Transverse colon (tissue), 4 donors: ENCODE results near the gene OR2A14.

Source experiments
- CTCF ChIP-seq, 5 experiments: fragments of 200-600 bp in 3 of 5; fragments of 450-650 bp in 2 of 5; sonication (generic) in 3 of 5; IDR thresholded peaks; 1 replicate in 2 of 5; 2 replicates in 3 of 5; pipeline ENCODE4 v1.5.1; 2016 to 2017; ENCODE audit warnings: antibody characterized with exemption in 5 of 5, inconsistent platforms in 3 of 5, mild to moderate bottlenecking in 2 of 5, moderate library complexity in 1 of 5
- EP300 ChIP-seq: sonication (generic); formaldehyde crosslinking; IDR thresholded peaks from one replicate; pipeline ENCODE4 v1.6.1; 2017; ENCODE audit warnings: antibody characterized with exemption, low read depth
- POLR2AphosphoS5 ChIP-seq, 3 donors: sonication (generic); formaldehyde crosslinking; IDR thresholded peaks; one replicate each; pipeline ENCODE4 v1.6.1; 2016; ENCODE audit warnings: antibody characterized with exemption in 3 of 3

GRCh38 chr7:144105211-144105610 is 17.8 kb upstream of the OR2A14 start:
- no peak for TF ChIP-seq POLR2AphosphoS5 (IDR thresholded peaks at IDR 0.05)
- no peak for TF ChIP-seq CTCF (IDR thresholded peaks at IDR 0.05)
- TF ChIP-seq EP300 = no peak
